ENCODE results near the gene FBXL17.

The FBXL17 gene

DNA sequence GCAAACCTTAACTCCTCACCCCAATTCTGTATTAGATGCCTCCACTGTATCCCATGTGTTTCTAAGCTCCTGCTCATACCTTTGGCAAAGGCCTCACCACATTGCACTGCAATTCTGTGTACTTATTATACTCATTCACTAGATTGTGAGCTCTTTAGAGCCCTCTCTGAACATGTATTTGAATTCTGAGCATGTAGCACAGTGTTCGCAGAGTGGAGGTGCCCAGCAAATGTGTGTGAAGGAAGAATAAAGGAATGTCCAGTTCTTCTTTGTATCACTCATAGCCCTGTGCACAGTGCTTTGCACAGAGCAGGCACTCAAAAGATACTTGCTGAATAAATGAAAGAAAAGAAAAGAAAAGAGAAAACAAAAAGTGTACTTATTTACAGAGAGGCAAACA is 410.1 kb downstream of the FBXL17 start:
- no peak for DNase-seq (ENCODE audit: low spot score)
- in situ Hi-C loops (cut with MboI; ENCODE audit: low sequenced_read_pairs, unreplicated experiment), result no loop called here
- TF ChIP-seq, protein P1, sequence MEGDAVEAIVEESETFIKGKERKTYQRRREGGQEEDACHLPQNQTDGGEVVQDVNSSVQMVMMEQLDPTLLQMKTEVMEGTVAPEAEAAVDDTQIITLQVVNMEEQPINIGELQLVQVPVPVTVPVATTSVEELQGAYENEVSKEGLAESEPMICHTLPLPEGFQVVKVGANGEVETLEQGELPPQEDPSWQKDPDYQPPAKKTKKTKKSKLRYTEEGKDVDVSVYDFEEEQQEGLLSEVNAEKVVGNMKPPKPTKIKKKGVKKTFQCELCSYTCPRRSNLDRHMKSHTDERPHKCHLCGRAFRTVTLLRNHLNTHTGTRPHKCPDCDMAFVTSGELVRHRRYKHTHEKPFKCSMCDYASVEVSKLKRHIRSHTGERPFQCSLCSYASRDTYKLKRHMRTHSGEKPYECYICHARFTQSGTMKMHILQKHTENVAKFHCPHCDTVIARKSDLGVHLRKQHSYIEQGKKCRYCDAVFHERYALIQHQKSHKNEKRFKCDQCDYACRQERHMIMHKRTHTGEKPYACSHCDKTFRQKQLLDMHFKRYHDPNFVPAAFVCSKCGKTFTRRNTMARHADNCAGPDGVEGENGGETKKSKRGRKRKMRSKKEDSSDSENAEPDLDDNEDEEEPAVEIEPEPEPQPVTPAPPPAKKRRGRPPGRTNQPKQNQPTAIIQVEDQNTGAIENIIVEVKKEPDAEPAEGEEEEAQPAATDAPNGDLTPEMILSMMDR (IDR thresholded peaks at IDR 0.05; ENCODE audit: borderline replicate concordance, control extremely low read depth, extremely low read depth, insufficient read depth, missing control alignments), result no peak

DNA sequence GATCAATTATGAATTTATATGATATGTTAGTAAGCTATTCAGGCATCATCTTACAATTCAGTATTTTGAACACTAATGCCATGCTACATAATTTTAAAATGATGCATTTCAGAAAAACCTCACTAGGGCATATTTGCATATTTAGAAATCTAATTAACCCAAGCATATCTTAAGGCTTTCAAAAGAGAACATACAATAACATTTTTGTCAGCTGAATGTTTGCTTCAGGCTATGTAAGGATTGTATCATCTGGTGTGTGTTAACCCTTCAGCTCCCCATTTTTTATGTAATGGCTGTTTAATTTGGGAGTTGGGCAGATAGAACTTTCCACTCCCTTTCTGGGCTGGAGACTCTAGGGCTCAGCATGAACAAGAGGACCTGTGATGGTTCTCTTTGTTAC is 412.1 kb downstream of the FBXL17 start:
- no peak for DNase-seq (ENCODE audit: low spot score)
- in situ Hi-C loops (cut with MboI; ENCODE audit: low sequenced_read_pairs, unreplicated experiment), result no loop called here
- TF ChIP-seq, protein P1 (IDR thresholded peaks at IDR 0.05; ENCODE audit: borderline replicate concordance, control extremely low read depth, extremely low read depth, insufficient read depth, missing control alignments), result no peak

DNA sequence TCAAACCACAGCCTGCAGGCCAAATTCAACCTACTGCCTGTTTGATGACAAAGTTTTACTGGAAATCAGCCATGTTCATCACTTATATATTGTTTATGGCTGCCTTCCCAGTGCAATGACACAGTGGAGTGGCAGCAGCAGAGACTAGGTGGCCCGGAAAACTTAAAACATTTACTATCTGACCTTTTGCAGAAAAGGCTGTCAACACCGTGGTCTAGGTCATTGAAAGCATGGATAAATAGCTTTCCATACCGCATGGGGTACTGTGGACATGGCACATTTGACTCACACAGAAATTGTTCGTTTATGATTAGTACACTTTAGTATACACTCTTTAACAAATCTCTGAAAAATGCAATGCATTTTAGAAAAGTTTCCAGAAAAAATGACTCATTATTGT is 412.9 kb downstream of the FBXL17 start:
- in situ Hi-C loops (cut with MboI; ENCODE audit: low sequenced_read_pairs, unreplicated experiment), result no loop called here
- TF ChIP-seq, protein P1 (IDR thresholded peaks at IDR 0.05; ENCODE audit: borderline replicate concordance, control extremely low read depth, extremely low read depth, insufficient read depth, missing control alignments), result no peak
- no peak for DNase-seq (ENCODE audit: low spot score)

DNA sequence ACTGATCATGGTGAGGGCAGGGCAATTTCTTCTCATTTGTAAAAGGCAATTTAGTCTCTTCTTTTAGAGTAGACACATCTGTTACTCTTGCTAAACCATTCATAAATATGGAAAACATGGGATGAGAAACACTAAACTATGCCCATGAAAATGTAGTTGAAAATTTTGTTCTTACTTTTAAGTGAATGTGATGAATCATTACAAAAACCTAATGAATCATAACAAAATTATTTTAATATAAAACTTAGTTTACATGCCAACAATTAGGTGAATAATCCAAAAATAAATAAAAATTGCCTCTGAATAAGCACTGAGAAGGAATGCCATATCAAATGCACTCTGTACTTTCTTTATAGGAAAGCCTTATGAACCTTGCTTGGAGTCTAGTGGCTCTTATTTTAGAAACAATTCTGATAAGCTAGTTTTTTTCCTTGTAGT is 413.5 kb downstream of the FBXL17 start:
- in situ Hi-C loops (cut with MboI; ENCODE audit: low sequenced_read_pairs, unreplicated experiment), result no loop called here
- DNase-seq (ENCODE audit: low spot score), result no peak
- TF ChIP-seq, protein P1 (IDR thresholded peaks at IDR 0.05; ENCODE audit: borderline replicate concordance, control extremely low read depth, extremely low read depth, insufficient read depth, missing control alignments), result no peak

DNA sequence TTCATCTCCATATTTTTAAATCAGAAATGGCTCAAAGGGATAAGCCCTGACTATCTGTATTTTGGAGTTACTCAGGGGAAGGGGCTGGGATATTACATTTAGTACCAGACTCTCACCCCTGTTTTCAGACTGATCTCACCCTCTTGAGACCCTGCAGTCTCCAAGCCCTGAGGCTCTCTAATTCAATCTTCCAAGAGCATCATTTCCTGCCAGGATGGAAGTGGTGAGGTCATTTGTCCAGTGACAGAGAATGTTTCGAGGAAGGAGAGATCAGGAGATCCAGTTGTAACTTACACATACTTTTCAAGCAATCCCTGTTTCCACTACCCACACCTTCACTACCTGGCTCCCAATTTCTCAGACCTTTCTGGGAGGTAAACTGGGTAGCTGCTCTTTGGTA is 415.7 kb downstream of the FBXL17 start:
- TF ChIP-seq, protein P1 (IDR thresholded peaks at IDR 0.05; ENCODE audit: borderline replicate concordance, control extremely low read depth, extremely low read depth, insufficient read depth, missing control alignments), result no peak

DNA sequence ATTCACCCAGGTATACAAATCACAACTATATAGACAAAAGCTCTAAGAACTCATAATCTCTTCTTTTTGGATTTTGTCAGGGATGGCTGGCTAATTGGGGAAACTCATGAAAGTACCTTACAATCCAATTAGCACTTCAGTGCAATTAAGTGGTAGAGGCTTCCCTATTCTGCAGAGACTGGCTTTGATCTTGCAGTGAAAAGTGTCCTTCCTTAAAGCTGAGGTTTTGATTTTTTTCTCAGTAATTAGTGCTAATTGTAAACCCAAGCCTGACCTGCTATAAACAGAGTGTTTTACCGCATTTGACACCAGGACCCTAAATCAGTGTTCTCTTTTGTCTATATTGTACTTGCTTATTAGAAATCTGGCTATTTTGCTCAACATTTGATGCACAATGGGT is 417.2 kb downstream of the FBXL17 start:
- DNase-seq (ENCODE audit: low spot score), result no peak
- TF ChIP-seq, protein P1 (IDR thresholded peaks at IDR 0.05; ENCODE audit: borderline replicate concordance, control extremely low read depth, extremely low read depth, insufficient read depth, missing control alignments), result no peak
- in situ Hi-C loops (cut with MboI; ENCODE audit: low sequenced_read_pairs, unreplicated experiment), result no loop called here

More for the DNA sequence above, 415.7 kb downstream of the FBXL17 start:
- no peak for DNase-seq (ENCODE audit: low spot score)
- in situ Hi-C loops (cut with MboI; ENCODE audit: low sequenced_read_pairs, unreplicated experiment), result no loop called here

Measured in GM13976 (cell line).